HG02981 (cell line): ENCODE measurements around the gene NDST4.
"Not testable (repeated sequence)": the region's sequence is repeated elsewhere in the genome, so short reads cannot be mapped to it uniquely, and the experiment has no call there.

Experiments used
- ATAC-seq: cut with Tn5 transposase; IDR thresholded peaks from one replicate; pipeline ENCODE4 v1.9.1; 2021; ENCODE audit warnings: mild to moderate bottlenecking, moderate library complexity; ENCODE audit not compliant: unreplicated experiment

The NDST4 gene

DNA sequence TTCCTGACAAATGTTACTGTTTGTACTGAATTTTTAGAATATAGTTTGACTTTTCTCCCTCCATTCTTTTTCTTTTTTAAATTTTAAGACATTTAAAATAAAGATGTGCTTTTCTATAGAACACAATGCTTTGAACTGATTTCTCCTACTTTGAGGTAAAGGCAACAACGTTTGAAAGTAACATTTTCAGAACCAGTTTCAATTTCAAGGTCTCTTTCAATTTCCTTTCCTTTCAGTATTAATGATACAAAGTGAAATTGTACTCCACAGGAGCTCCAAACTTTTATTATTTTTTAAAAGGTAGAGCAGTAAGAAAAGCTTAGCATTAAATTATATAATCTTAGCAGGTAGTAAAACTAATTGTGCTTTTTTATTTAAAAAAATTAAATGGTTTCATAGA lies 54.9 kb downstream of the NDST4 start:
- ATAC-seq, result no peak

DNA sequence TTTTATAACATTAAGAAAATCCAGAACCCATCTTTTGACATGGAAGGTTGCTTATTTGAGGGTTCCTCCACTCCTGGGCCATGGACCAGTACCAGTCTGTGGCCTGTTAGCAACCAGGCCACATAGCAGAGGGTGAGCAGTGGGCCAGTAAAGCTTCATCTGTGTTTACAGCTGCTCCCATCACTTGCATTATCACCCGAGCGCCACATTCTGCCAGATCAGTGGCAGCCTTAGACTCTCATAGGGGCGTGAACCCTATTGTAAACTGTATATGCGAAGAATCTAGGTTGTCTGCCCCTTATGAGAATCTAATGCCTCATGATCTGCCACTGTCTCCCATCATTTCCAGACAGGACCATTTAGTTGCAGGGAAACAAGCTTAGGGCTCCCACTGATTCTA lies 58.6 kb downstream of the NDST4 start:
- no peak for ATAC-seq

DNA sequence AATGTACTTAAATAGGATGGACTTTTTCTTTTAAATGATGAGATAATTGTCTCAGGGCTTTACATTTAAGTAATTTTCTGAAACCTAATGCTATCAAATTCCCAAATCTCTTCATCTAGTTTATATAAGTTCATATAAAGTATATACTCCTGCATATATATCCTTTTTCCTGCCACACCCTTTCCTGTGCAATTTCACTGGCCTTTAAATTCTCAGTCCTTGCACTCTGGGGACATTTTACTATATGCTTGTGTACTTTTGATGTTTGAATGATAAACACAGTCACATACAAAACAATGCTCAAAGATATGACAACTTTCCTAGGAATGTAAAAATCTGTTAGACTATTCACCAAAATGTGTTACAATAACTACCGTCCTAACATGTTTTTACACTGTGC lies 60.1 kb downstream of the NDST4 start:
- no peak for ATAC-seq

DNA sequence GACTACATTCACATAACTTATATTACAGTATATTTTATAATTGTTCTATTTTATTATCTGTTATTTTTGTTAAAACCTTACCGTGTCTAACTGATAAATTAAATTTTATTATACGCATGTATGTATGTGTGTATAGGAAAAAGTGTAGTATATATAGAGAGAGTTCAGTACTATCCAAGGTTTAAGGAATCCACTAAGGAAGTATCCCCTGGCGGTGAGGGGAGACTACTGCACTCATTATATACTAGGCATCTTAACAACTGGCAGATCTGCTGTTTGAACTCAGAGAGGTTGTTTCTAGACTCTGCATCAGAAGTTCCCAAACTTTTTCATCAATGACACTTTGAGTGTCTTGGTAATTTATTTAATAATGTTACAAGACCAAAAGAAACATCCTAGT lies 70.9 kb downstream of the NDST4 start:
- ATAC-seq, result no peak

DNA sequence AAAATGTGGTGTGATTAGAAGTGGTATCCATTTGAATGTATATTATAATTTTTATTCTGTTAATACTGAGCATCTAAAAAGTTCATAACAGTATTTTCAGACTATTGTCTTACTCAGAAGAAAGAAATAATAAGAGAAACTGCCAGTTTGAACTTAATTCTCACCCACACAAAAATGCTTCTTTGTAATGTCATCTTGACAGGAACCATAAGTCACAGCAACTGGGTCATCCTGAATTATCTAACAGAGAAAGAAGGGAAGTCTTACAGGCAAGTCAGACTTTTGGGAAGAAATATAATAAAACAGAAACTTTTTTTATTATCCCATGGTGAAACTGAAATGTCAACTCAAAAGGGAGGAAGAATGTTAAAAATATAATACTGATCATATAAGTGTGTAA lies 83.1 kb downstream of the NDST4 start:
- ATAC-seq, result no peak

DNA sequence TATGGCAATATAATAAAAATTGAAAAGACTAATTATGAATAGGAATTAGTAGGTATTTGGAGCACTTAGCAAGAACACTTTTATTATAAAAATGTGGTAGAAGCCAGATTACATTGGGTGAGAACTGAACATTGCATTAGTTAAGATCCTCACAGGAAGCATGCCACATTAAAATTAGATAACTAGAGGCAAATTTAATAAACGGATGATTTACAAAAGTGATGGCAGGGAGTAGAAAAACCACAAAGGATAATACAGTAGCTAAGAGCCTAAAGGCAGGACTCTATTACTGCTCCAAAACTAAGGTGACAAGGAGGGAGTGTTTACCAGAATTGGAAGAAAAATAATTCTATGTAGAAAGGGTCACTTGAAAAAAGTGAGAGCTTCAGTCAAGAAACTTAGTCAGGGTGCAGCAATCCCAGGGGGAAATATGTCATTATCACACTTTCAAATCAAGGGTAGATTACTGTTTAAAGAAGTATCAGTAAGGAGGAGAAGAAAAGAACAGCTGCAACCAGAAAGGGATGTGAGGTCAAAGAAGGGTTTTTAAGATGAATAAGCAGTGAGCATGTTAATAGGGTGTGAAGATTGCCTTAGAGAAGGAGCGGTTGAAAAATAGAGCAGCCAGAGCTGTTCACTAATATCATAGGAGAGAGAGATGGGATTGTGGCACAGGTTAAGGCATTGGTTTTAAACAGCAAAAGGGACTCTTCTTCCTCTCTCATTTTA lies 84.6 kb downstream of the NDST4 start:
- ATAC-seq, result no peak

DNA sequence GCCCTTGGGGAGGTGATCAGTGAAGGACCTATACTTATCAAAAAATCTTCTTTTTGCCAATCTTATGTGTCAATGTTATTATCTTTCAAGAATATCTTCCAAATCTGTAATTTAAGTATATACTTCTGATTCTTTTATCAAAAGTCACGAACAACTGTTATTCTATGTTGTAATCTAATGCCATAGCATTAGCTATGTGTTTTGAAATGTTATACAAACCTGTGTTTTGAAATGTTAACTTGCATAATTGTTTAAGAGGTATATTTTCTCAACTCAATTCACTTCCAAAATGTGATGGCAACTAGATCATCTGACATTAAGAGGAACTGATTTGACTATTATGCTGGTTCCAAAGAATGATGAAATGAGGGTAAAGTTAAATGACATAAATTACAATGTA lies 113.5 kb downstream of the NDST4 start:
- ATAC-seq, result no peak

DNA sequence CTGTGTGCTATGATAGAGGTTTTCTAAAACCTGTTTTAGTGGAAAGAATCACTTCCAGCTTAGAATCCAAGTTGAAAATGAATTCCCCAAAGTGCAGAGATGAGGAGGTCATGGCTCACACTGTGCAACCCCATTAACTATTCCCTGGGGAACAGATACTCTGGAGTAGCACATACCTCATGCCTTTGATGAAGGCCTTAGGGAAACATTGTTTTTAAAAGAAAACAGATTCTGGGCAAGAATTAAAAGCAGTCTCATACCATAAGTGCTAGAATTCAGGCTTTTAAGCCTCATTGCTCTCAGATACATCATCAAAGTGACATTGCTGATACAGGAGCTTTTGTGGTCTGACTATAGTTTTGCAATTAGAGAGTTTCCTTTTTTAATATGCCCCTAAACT lies 115.1 kb downstream of the NDST4 start:
- no peak for ATAC-seq

DNA sequence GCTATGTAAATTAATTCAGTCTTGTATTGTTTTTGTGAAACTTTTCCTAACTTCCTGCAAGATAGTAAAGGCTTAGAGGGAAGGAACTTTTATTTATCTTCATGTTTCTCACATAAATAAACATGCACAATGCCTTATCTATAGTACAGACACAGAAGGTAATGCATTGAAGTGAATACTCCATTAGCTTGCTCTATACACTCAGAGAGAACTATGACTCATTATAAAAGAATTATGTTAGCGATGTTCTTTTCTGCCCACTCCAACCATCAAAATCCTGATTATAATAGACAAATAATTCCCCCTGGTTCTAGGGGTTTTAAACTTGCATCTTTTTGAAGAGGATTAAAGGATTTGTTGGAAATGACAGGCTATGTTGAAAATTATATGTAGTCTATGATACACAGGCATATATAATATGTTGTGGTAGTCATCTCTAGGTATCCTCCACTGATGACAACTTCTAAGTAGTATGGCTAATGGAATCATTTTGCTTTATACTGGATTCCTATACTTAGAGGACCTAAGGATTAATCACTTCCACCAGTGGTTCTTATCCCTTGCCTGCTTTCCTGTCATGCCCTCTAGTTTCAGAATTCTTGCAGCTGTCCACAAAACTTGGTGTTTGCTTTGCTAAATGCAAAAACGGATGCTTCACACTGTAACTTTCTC lies 115.7 kb downstream of the NDST4 start:
- ATAC-seq, result no peak

DNA sequence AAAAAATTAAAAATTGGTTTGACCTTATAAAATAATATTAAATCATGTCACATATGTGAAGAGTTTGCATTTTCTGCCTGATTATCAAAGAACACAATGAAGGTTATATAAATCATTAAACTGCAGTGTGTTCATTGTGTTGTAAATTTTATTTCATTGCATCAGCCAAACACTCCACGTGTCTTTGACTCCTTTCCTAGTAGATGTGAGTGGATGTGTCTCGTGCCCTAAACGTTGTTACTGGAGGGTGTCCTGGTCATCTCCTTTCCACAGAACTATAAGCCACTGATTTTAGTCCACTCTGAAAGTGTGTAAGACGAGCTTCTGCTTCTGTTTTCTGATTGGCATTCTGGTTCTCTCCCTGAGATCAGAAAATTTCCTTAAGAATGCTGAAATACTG lies 127.3 kb downstream of the NDST4 start:
- ATAC-seq, result no peak

DNA sequence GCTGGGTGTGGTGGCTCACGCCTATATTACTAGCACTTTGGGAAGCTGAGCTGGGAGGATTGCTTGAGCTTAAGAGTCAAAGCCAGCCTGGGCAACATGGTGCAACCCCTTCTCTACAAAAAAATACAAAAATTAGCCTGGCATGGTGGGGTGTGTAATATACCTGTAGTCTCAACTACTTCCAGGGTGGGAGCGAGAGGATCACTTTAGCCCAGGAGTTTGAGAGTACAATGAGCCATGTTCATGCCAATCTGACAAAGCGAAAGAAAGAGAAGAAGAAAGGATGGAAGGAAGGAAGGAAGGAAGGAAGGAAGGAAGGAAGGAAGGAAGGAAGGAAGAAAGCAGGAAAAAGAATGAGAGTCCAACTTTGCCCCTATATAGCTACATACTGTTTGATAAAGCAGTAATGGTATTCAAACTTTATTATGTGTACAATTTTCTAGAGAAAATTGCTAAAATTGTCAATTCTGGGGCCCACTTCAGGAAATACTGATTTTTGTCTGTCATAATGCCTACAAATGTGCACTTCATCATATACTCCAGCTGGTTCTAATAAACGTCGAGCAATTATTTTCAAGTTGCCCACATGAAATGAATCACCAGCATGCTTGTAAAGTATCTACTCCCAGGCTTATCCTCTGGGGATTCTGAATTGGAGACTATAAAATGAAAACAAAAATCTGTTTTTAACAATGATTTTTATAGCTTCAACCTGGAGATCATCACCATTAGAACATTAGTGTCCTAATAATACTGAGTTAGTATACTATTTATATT lies 132.3 kb downstream of the NDST4 start:
- no peak for ATAC-seq

DNA sequence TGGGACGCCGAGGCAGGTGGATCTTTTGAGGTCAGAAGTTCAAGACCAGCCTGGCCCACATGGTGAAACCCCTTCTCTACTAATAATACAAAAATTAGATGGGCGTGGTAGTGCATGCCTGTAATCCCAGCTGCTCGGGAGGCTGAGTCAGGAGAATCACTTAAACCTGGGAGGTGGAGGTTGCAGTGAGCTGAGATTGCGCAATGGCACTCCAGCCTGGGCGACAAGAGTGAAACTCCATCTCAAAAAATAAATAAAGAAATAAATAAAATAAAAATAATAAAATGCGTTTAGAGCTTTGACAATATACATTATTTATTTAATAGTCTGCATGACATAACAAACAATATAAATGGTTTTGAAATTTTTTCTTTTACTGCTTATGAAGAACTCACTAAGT lies 133.0 kb downstream of the NDST4 start:
- not testable (repeated sequence) for ATAC-seq

DNA sequence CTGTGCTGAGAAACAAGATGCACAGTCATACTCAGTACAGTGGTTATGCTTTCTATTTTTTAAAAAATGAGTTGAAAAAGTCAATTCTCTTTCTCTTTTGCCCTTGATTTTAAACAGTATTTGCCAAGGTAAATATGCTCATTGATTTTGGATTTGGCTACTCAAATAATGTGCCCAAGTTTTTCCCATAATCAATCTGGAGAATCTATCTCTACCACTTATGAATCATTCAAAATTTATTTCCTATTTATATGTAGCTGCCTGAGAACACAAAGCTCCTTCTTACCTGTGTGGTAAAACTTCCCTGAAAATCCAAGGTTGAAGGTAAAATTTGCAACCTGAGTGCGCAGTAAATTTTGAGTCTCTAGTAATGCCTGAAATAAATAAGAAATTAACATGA lies 136.5 kb downstream of the NDST4 start:
- ATAC-seq, result no peak

DNA sequence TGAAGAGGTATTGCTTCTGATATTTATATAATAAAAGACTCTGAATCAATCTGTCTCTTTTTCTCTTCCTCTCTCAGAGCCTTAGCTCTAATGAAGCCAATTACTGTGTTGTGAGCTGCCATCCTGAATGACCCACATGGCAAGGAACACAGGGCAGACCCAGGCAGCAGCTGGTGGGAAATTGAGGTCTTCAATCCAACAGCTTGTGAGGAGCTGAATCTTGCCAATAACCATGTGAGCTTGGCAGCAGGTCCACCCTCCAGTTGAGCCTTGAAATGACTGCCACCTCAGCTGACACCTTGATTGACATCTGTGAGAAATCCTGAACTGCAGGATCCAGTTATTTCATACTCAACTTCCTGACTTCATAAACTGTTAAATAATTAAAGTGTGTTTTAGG lies 149.4 kb downstream of the NDST4 start:
- no peak for ATAC-seq

DNA sequence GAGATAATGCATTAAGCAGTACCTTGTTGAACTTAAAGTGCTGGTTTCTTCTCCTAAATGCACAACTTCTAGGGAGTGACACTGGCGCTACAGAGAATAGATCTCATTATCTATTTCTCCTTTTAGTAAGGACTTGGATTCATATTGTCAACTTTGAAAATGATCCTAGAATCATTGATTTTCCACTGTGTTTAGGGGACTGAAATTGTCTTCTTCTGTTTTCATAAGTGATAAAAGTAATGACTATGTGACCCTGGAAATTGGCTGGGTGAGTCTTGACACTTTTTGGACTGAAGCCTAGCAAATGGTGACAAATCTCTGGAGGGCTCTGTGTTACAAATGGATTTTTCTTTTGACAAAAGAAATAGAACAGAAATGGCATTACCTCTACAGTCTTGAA lies 167.8 kb downstream of the NDST4 start:
- no peak for ATAC-seq

DNA sequence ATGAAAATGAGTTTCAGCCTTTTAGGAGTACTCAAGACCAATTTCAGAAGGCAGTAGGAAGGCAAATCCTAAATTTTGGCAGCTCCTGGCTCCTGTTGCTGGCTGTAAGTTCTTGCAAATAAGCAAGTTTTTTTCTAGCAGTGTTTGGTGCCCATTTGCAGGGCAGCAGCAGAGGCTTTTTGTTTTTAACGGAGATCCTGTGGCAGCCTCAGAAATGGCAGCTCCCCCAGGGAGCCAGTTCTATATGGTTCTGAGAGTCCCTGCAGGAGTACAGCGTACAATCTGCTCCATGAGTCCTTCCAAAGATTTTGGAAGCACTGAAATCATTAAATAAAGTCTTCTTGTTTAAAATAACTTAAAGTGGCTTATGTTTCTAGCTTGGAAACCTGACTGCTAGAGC lies 171.9 kb downstream of the NDST4 start:
- no peak for ATAC-seq

DNA sequence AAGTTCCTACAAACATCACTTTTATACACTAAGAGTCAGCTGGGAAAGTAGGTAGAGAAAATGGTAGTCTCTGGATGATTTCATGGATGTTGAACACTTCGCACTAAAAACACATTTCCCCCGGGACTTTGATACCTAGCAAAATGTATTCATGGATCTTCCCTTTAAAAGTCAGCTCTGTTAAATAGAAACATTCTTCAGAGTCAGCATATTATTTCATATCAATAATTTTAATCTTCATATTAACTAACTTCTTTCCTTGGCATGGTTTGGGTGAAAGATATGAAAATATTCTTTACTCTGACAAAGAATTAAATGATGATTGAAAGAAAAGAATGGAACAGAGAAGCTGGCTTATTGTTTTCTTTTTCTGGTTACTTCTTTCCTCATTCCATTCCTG lies 185.5 kb downstream of the NDST4 start:
- no peak for ATAC-seq

DNA sequence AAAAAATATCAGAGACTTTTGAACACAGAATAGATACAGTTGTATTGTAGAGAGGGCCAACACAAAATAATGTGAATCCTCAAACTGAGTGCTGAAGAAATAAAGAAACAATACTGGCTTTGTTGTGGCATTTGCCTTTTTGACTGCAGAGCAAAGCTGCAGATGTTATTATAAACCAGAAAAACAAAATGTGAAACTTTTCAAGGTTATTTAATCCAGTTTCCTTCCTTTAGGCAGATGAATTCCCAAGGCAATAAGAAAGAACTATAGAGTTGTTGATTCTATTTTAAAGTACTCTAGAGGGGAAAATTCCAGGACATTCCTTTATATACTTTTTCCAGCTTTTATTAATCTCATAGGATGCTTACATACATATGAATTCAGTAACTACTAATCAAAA lies 186.8 kb downstream of the NDST4 start:
- ATAC-seq, result no peak

DNA sequence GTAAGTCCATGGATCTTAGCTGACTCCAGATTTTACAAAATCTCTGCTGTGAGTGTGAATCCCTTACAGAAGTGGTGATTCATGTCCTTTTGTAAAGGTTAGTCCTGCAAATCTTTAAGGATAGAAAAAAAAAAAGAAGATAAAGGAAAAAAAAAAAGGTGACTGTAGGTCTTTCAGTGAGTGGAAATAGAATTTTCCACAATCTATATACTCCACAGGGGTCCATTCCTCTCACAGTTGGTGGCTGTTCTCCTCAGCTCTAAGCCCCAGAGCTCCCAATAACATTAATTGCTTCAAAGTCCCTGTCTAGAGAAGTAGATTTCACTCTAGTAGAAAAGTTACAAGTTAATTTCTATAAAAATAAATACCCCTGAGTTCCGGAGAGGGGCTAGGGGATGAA lies 189.1 kb downstream of the NDST4 start:
- no peak for ATAC-seq

DNA sequence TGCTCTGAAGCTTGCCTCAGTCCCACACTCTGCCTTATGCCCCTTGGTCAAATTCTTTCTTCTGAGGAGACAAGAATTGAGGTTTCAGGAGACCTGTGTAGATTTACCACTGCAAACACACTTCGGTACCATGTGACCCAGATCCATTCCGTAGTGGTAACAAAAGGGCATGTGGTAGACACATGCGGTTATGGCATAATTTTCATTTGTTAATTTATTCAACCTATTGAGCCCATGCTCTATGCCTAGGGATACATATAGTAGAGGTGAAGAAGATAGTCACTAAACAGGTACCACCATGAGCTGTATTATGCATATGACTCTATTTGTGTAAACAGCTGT lies 190.9 kb downstream of the NDST4 start:
- no peak for ATAC-seq

DNA sequence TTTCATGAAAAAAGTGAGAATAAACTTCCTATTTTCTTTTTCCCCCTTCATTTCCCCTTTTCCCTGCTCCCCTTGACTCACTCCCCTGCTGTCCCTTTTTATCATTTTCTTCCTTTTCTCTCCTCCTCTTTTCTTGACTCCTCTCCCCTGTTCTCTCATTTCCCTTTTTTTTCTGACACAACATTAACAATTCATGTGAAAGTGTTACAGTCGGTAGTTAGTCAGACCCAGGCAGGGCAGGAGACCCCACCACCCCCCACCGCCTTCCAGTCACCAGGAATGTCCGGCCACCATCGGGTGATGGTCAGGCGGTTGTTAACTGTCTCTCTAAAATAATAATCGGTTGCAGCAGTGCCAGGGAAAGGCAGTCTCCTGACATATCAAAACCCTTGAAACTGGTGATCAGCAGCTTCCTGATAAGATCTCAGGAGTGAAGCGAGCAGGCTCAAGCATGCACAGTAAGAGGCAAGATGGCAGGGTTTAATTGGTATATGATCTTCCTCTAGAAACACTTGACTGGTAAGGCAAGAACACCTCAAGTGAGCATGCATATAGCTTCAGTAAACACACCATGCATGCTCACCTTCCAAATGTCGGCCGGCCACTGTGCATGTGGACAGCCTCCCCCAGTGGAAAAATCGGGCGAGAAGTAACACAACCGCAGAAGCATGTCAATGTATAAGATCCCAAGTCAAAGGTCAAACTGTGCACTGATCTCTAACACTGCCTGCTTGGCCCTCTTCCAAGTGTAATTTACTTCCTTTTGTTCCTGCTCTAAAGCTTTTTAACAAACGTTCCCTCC lies 191.4 kb downstream of the NDST4 start:
- no peak for ATAC-seq
